ENCODE results near the gene TALDO1. TPM values are rescaled to one million over a fixed set of nuclear protein-coding genes. Genes with fewer than 3 reads are reported as not detected.

TALDO1 gene
- total and polyA plus RNA-seq, 8 donors = 50.3 to 83.9 (median 74.6) TPM

- no peaks in the 10 kb centered on the region for H3K9me3 ChIP-seq
- peak overlapping the region; percentile 68 to 86 (median 69) for H3K27ac ChIP-seq
- H3K27me3 ChIP-seq = no peaks in the 10 kb centered on the region
- no peaks in the 10 kb centered on the region for H3K36me3 ChIP-seq
- intact Hi-C loops (cut with DNase I) = loop anchor here in 1 of 3 donors (10.0 kb wide), 1 partner anchor 172 kb away; no protein-coding TSS in a partner anchor
- TF ChIP-seq CTCF (IDR thresholded peaks at IDR 0.05) = no peak
- peak; percentile 58 to 70 (median 64) for ATAC-seq
- 17 to 19% methylated on average over 60 to 61 of the region's 61 CpGs for WGBS, 2 donors
- H3K4me1 ChIP-seq = peaks cover 8 to 15% (median 11%) of the 10 kb centered on the region in 3 donors
- H3K4me3 ChIP-seq = peak overlapping the region in 2 of 4 donors; percentile 30 to 47
- FAIRE-seq = no peak
- DNase-seq = peak; percentile 81 to 95 (median 91)
Observed at GRCh38 chr11:726278-727220, 20.7 kb upstream of the TALDO1 start.

- Histone ChIP-seq H3K27me3 (no peaks in the 10 kb centered on the region), H3K36me3 (no peaks in the 10 kb centered on the region), H3K4me1 (peaks cover 8 to 15% (median 11%) of the 10 kb centered on the region in 3 donors), H3K27ac (peak overlapping the region in 3 of 4 donors; percentile 27 to 86 (median 68)), H3K9me3 (no peaks in the 10 kb centered on the region), H3K4me3 (no peak overlapping the region)
- FAIRE-seq = no peak
- ATAC-seq = no peak
- 83 to 84% methylated on average over 12 of the region's 12 CpGs for WGBS, 2 donors
- peak; percentile 20 to 81 (median 40) for DNase-seq
- intact Hi-C loops (cut with DNase I) = loop anchor here in 1 of 3 donors (10.0 kb wide), 1 partner anchor 172 kb away; no protein-coding TSS in a partner anchor
- no peak for TF ChIP-seq CTCF (IDR thresholded peaks at IDR 0.05)
Observed at GRCh38 chr11:727281-727701, 20.0 kb upstream of the TALDO1 start.

- Histone ChIP-seq H3K27me3 (no peaks in the 10 kb centered on the region), H3K9me3 (no peaks in the 10 kb centered on the region), H3K4me3 (no peak overlapping the region), H3K4me1 (peaks cover 8 to 15% (median 11%) of the 10 kb centered on the region in 3 donors), H3K36me3 (no peaks in the 10 kb centered on the region), H3K27ac (peak overlapping the region; percentile 8 to 86 (median 18))
- ATAC-seq (peak; percentile 70 to 87 (median 84)), FAIRE-seq (no peak), DNase-seq (peak; percentile 78 to 96 (median 92))
- peak; percentile 94 to 99 (median 96) for TF ChIP-seq CTCF (IDR thresholded peaks at IDR 0.05)
- intact Hi-C loops (cut with DNase I) = loop anchor here in 1 of 3 donors (10.0 kb wide), 1 partner anchor 173 kb away; no protein-coding TSS in a partner anchor
- 24 to 28% methylated on average over 31 of the region's 31 CpGs for WGBS, 2 donors
Observed at GRCh38 chr11:727859-728748, 19.2 kb upstream of the TALDO1 start.

- DNase-seq = peak in 5 of 6 donors; percentile 19 to 66 (median 48)
- no peak for TF ChIP-seq CTCF (IDR thresholded peaks at IDR 0.05)
- Histone ChIP-seq H3K27me3 (no peaks in the 10 kb centered on the region), H3K4me1 (peaks cover 8 to 15% (median 11%) of the 10 kb centered on the region in 3 donors), H3K27ac (no peak overlapping the region), H3K36me3 (no peaks in the 10 kb centered on the region), H3K9me3 (no peaks in the 10 kb centered on the region), H3K4me3 (no peak overlapping the region)
- intact Hi-C loops (cut with DNase I) = loop anchor here in 1 of 3 donors (10.0 kb wide), 1 partner anchor 174 kb away; no protein-coding TSS in a partner anchor
- FAIRE-seq = no peak
- ATAC-seq = no peak
- 39 to 58% methylated on average over 15 of the region's 15 CpGs for WGBS, 2 donors
Observed at GRCh38 chr11:728901-729491, 18.3 kb upstream of the TALDO1 start.

All from pancreas (tissue), 10 donors.